HG03342 (cell line): ENCODE data around the gene KLHL17.

Experiments used
- ATAC-seq: cut with Tn5 transposase; IDR thresholded peaks from one replicate; pipeline ENCODE4 v1.9.1; 2021; ENCODE audit warnings: mild to moderate bottlenecking, moderate library complexity; ENCODE audit not compliant: unreplicated experiment

KLHL17 gene

DNA sequence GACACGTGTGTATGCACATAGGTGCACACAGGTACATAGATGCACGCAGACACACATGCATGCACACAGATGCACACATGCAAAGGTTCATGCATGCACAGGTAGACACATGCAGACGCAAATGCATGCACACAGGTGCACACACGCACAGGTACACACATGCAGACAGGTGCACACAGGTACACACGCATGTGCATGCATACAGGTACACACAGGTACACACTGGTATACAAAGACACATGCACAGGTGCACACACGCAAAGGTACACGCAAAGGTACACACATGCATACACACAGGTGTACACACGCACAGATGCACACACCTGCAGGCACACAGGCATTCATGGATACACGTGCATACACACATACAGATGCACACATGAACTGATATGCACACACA lies 10.1 kb upstream of the KLHL17 start:
- ATAC-seq, result no peak

GRCh38 chr1:950881-951280 lies 9.5 kb upstream of the KLHL17 start:
- ATAC-seq, result no peak

DNA sequence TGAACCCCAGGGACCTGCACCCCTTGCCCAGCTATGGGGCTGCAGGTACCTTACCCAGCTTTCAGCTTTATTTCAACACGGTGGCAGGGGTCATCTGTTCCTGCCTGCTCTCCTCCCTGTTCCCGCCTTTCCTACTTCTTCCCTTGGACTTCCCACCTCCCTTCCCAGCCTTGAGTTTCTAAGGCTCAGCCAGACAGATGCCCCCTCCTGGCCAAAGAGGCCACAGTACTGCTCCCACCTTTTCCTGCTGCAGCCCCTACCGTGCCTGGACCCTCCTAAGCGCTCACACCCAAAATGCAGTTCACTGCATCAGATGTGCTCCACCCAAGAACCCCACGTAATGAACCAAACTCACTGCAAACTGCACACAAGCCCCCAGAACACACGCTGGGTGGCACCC lies 9.0 kb upstream of the KLHL17 start:
- no peak for ATAC-seq

DNA sequence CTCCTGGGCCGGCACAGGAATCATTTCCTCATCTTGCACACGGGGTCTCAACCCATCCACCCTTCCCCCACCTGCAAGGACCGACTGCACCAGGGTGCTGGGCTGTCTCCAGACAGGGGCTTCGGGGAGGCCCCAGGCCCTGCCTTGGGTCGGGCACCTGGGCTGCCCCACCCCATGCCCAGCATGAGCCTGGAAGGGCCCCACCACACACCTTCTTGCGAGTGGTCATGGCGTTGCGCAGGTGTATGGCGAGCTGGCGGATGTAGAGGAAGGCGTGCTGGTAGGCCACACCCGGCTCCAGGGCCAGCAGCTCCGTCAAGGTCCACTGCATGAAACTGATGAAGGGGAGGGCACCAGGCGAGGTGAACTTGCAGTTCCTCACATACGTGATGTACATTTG lies 8.2 kb upstream of the KLHL17 start:
- ATAC-seq, result no peak

- ATAC-seq, result no peak
Measured at GRCh38 chr1:952603-953002, 7.8 kb upstream of the KLHL17 start.

GRCh38 chr1:953524-954320 lies 6.7 kb upstream of the KLHL17 start:
- no peak for ATAC-seq

DNA sequence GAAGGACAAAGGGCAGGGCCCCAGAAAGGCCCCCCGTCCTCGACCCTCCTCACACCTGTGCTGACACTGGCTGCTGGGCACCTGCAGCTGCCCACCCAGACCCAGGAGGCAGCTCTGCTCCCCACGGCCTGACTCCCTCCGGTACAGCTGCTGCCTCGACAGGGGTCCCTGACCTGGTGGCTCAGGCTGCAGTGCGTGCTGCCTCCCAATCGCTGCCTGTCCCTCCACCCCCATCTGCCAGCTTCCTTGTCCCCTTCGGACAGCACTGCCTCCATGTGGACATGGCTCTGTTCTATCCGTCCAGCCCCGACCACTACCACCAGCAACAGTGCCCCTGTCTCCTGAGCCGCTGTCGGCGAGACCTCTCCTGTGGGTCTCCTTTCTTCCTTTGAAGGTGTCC lies 5.5 kb upstream of the KLHL17 start:
- ATAC-seq, result no peak

- ATAC-seq, result no peak
Measured at GRCh38 chr1:955474-955873, 4.9 kb upstream of the KLHL17 start.

GRCh38 chr1:956636-957035 lies 3.7 kb upstream of the KLHL17 start:
- ATAC-seq, result no peak

DNA sequence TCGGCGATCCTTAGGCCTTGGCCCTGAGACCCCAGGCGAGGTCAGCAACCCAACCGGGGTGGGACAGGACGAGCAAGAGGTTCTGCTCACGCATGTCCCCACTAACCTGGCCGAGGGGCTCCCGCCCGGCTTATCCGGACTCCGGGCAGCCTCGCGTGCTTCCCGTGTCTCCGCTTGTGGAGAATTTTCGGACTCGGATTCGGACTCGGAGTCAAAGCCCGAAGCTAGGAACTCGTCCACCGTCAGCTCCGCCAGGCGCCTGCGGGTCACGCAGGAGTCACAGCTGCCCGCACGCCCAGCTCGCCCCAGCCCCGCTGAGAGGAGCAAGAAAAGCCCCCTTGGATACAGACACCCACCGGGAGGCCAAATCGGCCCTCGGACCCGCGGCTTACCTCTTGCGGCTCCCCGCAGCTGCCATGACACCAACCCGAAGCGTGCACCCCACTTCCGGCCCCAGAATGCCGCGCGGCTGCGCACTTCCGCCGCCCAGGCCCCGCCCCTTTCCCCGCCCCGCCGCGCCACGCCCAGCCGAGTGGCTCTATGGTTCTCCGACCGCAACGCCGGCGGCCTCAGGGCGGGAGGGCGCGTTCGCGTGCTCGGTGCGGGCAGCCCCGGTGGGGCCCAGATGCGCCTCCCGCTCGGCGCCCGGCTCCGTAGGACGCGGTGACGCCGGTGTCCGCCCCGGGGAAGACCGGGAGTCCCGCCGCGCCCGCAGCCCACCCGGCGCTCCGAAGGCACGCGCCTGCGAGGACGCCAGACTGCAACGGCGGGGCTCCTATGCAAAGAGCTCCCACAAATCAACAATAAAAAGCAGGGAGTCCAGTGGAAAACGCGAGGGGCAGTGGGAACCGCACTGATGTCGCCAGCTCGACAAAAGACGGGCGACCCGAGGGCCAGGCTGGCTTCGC lies 1.3 kb upstream of the KLHL17 start, which contains the start of gene NOC2L:
Gene NOC2L (minus strand): TSS at position 434 of the 908 bp plus-strand sequence. CDS start 16 bp downstream, at position 418.
- ATAC-seq, result peak; percentile 59

DNA sequence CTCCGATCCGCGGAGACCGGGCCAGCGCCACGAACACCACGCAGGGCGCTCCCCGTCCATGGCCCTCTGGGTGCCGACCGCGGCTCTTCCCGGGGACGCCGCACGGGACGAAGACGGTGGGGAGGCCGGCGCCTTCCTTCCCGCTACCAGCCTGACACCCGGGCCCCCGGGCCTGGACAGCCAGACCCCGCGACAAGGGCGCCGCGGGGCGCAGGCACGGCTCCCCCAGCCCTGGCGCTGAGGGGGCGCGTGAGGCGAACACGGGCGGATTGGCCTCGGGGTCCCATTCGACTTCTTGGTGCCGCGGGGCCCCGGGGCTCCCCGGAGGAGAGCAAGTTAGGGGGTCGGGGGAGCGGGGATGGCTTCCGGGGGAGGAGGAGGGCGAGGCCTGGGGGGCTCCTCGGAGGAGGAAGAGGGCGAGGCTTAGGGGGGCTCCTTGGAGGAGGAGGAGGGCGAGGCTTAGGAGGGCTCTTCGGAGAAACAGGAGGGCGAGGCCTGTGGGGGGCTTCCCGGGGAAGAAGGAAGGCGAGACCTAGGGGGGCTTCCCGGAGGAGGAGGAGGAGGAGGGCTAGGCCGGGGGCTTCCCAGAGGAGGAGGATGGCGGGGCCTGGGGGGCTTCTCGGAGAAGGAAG lies 537 bp upstream of the KLHL17 start:
- ATAC-seq, result no peak

DNA sequence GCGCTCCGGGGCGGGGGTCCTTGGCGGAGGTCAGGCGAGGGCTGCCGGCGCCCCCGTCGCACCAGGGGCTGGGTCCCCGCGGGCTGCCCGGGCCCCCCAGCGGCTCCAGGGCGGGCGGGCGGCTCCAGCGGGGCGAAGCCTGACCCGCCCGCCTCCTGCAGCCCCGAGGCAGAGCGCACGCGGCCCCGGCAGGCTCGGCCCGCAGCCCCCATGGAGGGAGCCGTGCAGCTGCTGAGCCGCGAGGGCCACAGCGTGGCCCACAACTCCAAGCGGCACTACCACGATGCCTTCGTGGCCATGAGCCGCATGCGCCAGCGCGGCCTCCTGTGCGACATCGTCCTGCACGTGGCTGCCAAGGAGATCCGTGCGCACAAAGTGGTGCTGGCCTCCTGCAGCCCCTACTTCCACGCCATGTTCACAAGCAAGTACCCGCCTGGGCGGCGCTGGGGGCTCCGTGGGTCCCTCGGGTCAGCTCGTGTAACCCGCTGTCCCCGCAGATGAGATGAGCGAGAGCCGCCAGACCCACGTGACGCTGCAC lies 817 bp downstream of the KLHL17 start:
- no peak for ATAC-seq

- ATAC-seq, result no peak
Measured at GRCh38 chr1:962381-963300, 2.3 kb downstream of the KLHL17 start.

DNA sequence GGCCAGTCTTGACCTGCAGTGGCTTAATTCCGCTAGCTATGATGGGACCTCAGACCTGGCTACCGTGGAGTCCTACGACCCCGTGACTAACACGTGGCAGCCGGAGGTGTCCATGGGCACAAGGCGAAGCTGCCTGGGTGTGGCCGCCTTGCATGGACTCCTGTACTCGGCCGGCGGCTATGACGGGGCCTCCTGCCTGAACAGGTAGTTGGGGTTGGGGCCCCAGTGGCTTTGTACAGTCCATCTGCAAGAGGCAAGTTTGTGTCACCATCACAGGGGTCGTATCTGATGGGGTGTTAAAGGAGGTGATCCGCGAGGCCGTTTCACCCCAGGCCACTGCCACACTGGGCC lies 2.9 kb downstream of the KLHL17 start:
- no peak for ATAC-seq

DNA sequence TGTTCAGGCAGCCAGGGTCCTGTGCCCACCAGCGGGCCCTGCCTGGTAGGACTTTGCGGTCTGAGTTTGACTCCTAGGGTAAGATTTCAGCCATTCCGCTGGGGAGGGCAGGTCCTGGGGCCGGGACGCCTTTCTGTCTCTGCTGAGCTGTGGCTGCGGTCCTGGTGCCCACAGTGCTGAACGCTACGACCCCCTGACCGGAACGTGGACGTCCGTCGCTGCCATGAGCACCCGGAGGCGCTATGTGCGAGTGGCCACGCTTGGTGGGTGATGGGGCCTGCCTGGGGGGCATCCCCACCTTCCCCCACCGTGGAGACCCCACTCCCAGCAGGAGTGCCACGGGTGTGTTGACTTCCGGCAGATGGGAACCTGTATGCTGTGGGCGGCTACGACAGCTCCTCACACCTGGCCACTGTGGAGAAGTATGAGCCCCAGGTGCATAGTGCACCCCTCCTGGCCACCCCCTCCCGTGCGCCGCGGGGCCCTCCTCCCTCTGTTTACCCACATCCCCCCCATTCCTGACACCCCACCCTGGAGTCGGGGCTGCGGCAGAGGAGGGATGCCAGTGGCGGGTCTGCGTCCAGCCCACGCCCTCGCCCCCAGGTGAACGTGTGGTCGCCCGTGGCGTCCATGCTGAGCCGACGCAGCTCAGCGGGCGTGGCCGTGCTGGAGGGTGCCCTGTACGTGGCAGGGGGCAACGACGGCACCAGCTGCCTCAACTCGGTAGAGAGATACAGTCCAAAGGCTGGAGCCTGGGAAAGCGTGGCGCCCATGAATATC lies 3.6 kb downstream of the KLHL17 start:
- no peak for ATAC-seq

GRCh38 chr1:964691-965525 lies 4.5 kb downstream of the KLHL17 start:
- no peak for ATAC-seq

DNA sequence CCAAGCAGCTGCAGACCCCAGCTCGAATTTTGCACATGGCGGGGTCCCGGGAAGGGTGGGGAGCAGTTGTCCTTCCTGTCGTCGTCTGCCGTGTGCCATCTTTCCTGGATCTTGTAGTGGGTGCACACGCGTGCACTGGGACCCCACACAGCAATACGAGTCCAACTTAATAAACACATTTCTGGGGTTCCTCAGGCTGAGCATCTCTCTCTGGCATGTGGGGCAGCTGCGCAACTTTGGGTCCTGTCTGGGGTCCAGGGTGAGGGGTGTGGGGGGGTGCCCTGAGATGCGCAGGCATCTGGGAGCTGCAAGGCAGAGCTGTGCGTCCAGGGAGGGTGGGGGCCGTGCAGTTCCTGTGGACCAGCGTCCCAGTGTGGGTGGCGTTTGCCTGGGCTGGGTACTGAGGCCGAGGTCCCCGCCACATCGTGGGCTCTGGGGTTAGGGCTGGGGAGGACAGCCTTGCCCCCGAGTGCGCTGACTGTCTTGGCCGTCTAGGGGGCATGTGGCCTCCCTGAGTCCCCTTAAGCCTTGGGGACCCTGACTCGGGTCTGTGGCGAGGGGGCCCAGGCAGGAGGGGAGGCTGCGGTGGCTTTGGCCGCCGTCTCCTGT lies 5.2 kb downstream of the KLHL17 start:
- no peak for ATAC-seq

DNA sequence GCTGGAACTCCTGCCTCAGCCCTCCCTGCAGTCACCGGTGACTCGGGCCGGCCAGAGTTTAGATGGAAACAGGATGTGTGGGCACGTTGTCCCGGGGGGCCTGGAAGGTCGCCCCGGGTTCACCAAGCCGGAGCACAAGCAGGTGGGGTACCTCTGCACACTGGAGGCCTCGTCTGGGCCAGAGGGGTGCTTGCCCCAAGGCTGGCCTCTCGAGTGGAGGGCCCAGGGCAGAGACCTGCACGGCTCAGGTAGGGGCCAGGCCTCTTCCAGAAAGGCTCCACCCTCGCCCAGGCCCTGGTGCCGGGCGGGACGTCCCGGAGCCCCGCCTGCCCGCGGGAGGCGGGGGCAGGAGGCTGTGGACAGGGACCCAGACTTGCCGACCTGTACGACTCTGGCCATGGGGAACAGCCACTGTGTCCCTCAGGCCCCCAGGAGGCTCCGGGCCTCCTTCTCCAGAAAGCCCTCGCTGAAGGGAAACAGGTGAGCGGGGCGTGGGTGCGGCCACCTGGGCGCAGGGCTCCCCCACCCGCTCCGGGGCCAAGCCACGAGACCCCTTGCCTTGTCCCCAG lies 5.8 kb downstream of the KLHL17 start, which contains the start of gene PLEKHN1:
Gene PLEKHN1 (plus strand): TSS at position 348 of the 569 bp plus-strand sequence. CDS start 50 bp downstream, at position 398.
- peak; percentile 15 for ATAC-seq
